GM18909 (cell line): Measurements from ENCODE around the gene SCD.

Experiments used
- ATAC-seq: cut with Tn5 transposase; IDR thresholded peaks from one replicate; pipeline ENCODE4 v1.9.1; 2021; ENCODE audit warnings: mild to moderate bottlenecking; ENCODE audit not compliant: unreplicated experiment, poor library complexity

Gene SCD

GRCh38 chr10:100339236-100339635, 7.8 kb upstream of the SCD start:
- no peak for ATAC-seq

- no peak for ATAC-seq
These were observed 5.8 kb upstream of the SCD start for GRCh38 chr10:100340948-100341847.

GRCh38 chr10:100341953-100342626, 4.9 kb upstream of the SCD start:
- no peak for ATAC-seq

- ATAC-seq, result no peak
These were observed 4.4 kb upstream of the SCD start for GRCh38 chr10:100342627-100342972.

GRCh38 chr10:100344241-100344788, 2.7 kb upstream of the SCD start:
- no peak for ATAC-seq

- ATAC-seq, result no peak
These were observed 1.3 kb upstream of the SCD start for GRCh38 chr10:100345570-100346330.

GRCh38 chr10:100346351-100346764, 675 bp upstream of the SCD start:
- peak; percentile 47 for ATAC-seq

GRCh38 chr10:100347568-100348195, 649 bp downstream of the SCD start:
- ATAC-seq, result no peak

- ATAC-seq, result no peak
These were observed 1.4 kb downstream of the SCD start for GRCh38 chr10:100348389-100348927.

- no peak for ATAC-seq
These were observed 2.1 kb downstream of the SCD start for GRCh38 chr10:100349087-100349486.

- no peak for ATAC-seq
These were observed 2.6 kb downstream of the SCD start for GRCh38 chr10:100349672-100350071.

GRCh38 chr10:100350914-100351485, 4.0 kb downstream of the SCD start:
- ATAC-seq, result no peak

GRCh38 chr10:100353770-100354485, 6.9 kb downstream of the SCD start:
- ATAC-seq, result no peak

GRCh38 chr10:100355086-100355485, 8.1 kb downstream of the SCD start:
- no peak for ATAC-seq

- no peak for ATAC-seq
These were observed 9.3 kb downstream of the SCD start for GRCh38 chr10:100356067-100357017.

- ATAC-seq, result no peak
These were observed 10.2 kb downstream of the SCD start for GRCh38 chr10:100357059-100357858.

GRCh38 chr10:100359030-100359432, 12.0 kb downstream of the SCD start:
- no peak for ATAC-seq
